ENCODE measurements around the gene TRPC4. TPM values are rescaled to one million over a fixed set of nuclear protein-coding genes. Genes with fewer than 3 reads are reported as not detected.
A peak's percentile ranks its signal among the peaks of the same experiment; 100 is the strongest.

The TRPC4 gene
- total RNA-seq, 1 experiment from 2014 or later: 0.22 TPM

- CTCF ChIA-PET: no interaction called here
- Histone ChIP-seq H3K27me3 (ENCODE audit: low read length) (peaks cover 40% of the 10 kb centered on the region), H3F3A (ENCODE audit: low read length, unreplicated experiment) (no peaks in the 10 kb centered on the region), H4K20me1 (ENCODE audit: low read length) (no peaks in the 10 kb centered on the region), H3K27ac (ENCODE audit: low read length) (no peak overlapping the region), H3K9me3 (ENCODE audit: low read length) (no peaks in the 10 kb centered on the region), H3K4me2 (ENCODE audit: low read length) (no peak overlapping the region), H3K4me3 (ENCODE audit: low read length) (no peak overlapping the region), H3K9ac (ENCODE audit: low read length) (no peak overlapping the region), H3K4me1 (ENCODE audit: insufficient read depth, low read length) (no peaks in the 10 kb centered on the region), H3K79me2 (ENCODE audit: low read length) (no peaks in the 10 kb centered on the region), H3K36me3 (ENCODE audit: low read depth, low read length) (no peaks in the 10 kb centered on the region), H3K9me2 (replicated peaks; ENCODE audit: low read length) (no peaks in the 10 kb centered on the region), H2AFZ (ENCODE audit: low read length) (no peak overlapping the region)
- BruUV-seq (replicated peaks): no TSS peak
- intact Hi-C loops (cut with micrococcal nuclease): loop anchor here (1.0 kb wide), 2 partner anchors 494 to 529 kb away; no protein-coding TSS in a partner anchor
- ATAC-seq: peak; percentile 42; the same call in 1 of the 2 replicates
- peak; percentile 6 for DNase-seq
- TF ChIP-seq EZH2phosphoT487 (IDR thresholded peaks at IDR 0.05; ENCODE audit: borderline replicate concordance, low read length): no peak
- no peak for TF ChIP-seq EZH2 (IDR thresholded peaks at IDR 0.05; ENCODE audit: low read length, unreplicated experiment)
- peak; percentile 58 for TF ChIP-seq CTCF (conservative IDR thresholded peaks at IDR 0.05; ENCODE audit: low read depth, low read length)
- POLR2A ChIA-PET (ENCODE audit: unreplicated experiment): no interaction called here
These were observed 266.7 kb downstream of the TRPC4 start for GRCh38 chr13:37602733-37603381.

- TF ChIP-seq EZH2phosphoT487 (IDR thresholded peaks at IDR 0.05; ENCODE audit: borderline replicate concordance, low read length) (no peak), CTCF (conservative IDR thresholded peaks at IDR 0.05; ENCODE audit: low read depth, low read length) (no peak), EZH2 (IDR thresholded peaks at IDR 0.05; ENCODE audit: low read length, unreplicated experiment) (no peak)
- Histone ChIP-seq H3K79me2 (ENCODE audit: low read length) (no peaks in the 10 kb centered on the region), H3K36me3 (ENCODE audit: low read depth, low read length) (no peaks in the 10 kb centered on the region), H2AFZ (ENCODE audit: low read length) (no peak overlapping the region), H3K27ac (ENCODE audit: low read length) (no peak overlapping the region), H3K9ac (ENCODE audit: low read length) (no peak overlapping the region), H3K9me3 (ENCODE audit: low read length) (no peaks in the 10 kb centered on the region), H3K4me2 (ENCODE audit: low read length) (no peak overlapping the region), H4K20me1 (ENCODE audit: low read length) (no peaks in the 10 kb centered on the region), H3K4me1 (ENCODE audit: insufficient read depth, low read length) (no peaks in the 10 kb centered on the region), H3K9me2 (replicated peaks; ENCODE audit: low read length) (no peaks in the 10 kb centered on the region), H3F3A (ENCODE audit: low read length, unreplicated experiment) (no peaks in the 10 kb centered on the region), H3K4me3 (ENCODE audit: low read length) (no peak overlapping the region), H3K27me3 (ENCODE audit: low read length) (peaks cover 48% of the 10 kb centered on the region)
- DNase-seq: no peak
- no peak for ATAC-seq
- no TSS peak for BruUV-seq (replicated peaks)
- CTCF ChIA-PET: no interaction called here
- intact Hi-C loops (cut with micrococcal nuclease): loop anchor here (1.0 kb wide), 2 partner anchors 493 to 528 kb away; no protein-coding TSS in a partner anchor
- POLR2A ChIA-PET (ENCODE audit: unreplicated experiment): no interaction called here
These were observed 267.7 kb downstream of the TRPC4 start for GRCh38 chr13:37601648-37602440.

GRCh38 chr13:37599519-37599918 lies 270.1 kb downstream of the TRPC4 start:
- no peak for ATAC-seq
- ChIA-PET CTCF (no interaction called here), POLR2A (ENCODE audit: unreplicated experiment) (no interaction called here)
- H3K4me2 ChIP-seq (ENCODE audit: low read length): no peak overlapping the region
- no peak overlapping the region for H3K9ac ChIP-seq (ENCODE audit: low read length)
- no peak overlapping the region for H2AFZ ChIP-seq (ENCODE audit: low read length)
- DNase-seq: no peak
- BruUV-seq (replicated peaks): no TSS peak
- no peaks in the 10 kb centered on the region for H3K79me2 ChIP-seq (ENCODE audit: low read length)
- peaks cover 44% of the 10 kb centered on the region for H3K27me3 ChIP-seq (ENCODE audit: low read length)
- TF ChIP-seq CTCF (conservative IDR thresholded peaks at IDR 0.05; ENCODE audit: low read depth, low read length) (no peak), EZH2phosphoT487 (IDR thresholded peaks at IDR 0.05; ENCODE audit: borderline replicate concordance, low read length) (no peak), EZH2 (IDR thresholded peaks at IDR 0.05; ENCODE audit: low read length, unreplicated experiment) (no peak)
- H3K27ac ChIP-seq (ENCODE audit: low read length): no peak overlapping the region
- H3K9me2 ChIP-seq (replicated peaks; ENCODE audit: low read length): no peaks in the 10 kb centered on the region
- no peak overlapping the region for H3K4me3 ChIP-seq (ENCODE audit: low read length)
- no peaks in the 10 kb centered on the region for H3K4me1 ChIP-seq (ENCODE audit: insufficient read depth, low read length)
- H4K20me1 ChIP-seq (ENCODE audit: low read length): no peaks in the 10 kb centered on the region
- H3K9me3 ChIP-seq (ENCODE audit: low read length): no peaks in the 10 kb centered on the region
- intact Hi-C loops (cut with micrococcal nuclease): no loop called here
- H3K36me3 ChIP-seq (ENCODE audit: low read depth, low read length): no peaks in the 10 kb centered on the region
- no peaks in the 10 kb centered on the region for H3F3A ChIP-seq (ENCODE audit: low read length, unreplicated experiment)
